GM13976 (cell line): ENCODE measurements around the gene PANX2.

Experiments
- DNase-seq: peaks from one replicate; pipeline ENCODE4 v3.0.0; 2012; ENCODE audit warnings: low spot score
- CTCF ChIP-seq: IDR thresholded peaks from 2 replicates; pipeline ENCODE4 v1.5.1; 2012; ENCODE audit warnings: borderline replicate concordance, mild to moderate bottlenecking; ENCODE audit not compliant: insufficient read depth; ENCODE audit errors: extremely low read depth, missing control alignments, control extremely low read depth
- in situ Hi-C: fragments of 300-500 bp; cut with MboI; formaldehyde crosslinking; loops from one replicate; pipeline ENCODE4 v1.12.0; 2022; ENCODE audit warnings: low sequenced_read_pairs, mixed read lengths, inconsistent platforms; ENCODE audit not compliant: unreplicated experiment

The PANX2 gene

GRCh38 chr22:50205781-50206569 is 35.4 kb downstream of the PANX2 start:
- in situ Hi-C loops: loop anchor here (10.0 kb wide), 1 partner anchor 51 kb away; no protein-coding TSS in a partner anchor
- no peak for TF ChIP-seq CTCF
- DNase-seq: no peak

DNA sequence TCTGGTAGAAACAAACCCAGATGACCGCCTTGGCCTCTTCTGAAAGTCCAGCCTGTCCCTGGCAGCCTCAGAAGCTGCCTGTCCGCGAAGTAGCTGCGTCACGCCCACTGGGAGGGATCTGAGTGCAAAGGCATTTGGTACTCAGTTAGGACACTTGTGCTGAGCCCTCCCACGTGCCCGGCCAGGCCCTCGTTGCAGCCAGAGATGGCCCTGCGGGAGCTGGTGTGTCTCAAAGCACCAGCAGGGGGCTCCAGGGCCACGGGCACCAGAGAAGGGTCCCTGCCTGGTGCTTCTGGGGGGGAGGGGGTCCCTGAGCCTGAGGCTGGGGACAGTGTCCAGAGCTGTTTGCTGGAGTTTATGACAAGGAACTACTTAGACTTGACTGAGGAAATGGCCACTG is 36.1 kb downstream of the PANX2 start:
- TF ChIP-seq CTCF: peak; percentile 24
- DNase-seq: no peak
- in situ Hi-C loops: loop anchor here (10.0 kb wide), 1 partner anchor 52 kb away; no protein-coding TSS in a partner anchor

DNA sequence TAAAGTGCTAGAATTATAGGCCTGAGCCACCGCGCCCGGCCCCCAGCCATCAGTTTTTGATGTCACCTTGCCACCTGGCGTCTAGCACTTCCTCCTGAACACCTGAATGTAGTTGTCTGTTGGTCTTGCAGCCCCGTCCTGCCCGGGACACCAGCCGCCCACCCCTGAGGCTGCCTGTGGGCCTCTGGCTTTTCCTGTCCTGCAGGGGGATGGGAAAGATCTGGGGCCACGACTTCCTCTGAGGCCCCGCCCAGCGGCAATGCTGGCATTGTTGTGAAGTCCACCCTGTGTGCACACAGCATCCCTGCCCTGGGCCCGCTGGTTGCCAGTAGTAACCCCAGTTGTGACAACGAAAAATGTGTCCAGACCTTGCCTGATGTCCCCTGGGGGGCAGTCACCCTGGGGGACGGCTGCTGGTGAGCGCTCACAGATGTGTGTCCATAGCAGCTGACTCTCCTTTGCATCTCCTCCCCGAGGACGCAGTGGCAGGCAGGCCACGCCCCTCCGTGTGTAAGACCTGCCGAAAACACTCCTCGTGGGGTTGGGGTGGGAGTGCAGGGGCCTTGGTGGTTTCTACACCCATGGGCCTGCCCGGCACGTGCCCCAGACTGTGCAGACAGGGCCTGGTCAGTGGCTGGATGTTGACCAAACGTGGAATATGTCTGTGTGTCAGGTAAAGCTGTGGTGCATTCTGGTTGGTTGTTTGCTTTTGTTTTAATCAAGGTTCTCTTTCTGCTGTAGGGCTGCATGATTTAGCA is 37.0 kb downstream of the PANX2 start:
- no peak for TF ChIP-seq CTCF
- no peak for DNase-seq
- in situ Hi-C loops: loop anchor here (10.0 kb wide), 1 partner anchor 53 kb away; no protein-coding TSS in a partner anchor

DNA sequence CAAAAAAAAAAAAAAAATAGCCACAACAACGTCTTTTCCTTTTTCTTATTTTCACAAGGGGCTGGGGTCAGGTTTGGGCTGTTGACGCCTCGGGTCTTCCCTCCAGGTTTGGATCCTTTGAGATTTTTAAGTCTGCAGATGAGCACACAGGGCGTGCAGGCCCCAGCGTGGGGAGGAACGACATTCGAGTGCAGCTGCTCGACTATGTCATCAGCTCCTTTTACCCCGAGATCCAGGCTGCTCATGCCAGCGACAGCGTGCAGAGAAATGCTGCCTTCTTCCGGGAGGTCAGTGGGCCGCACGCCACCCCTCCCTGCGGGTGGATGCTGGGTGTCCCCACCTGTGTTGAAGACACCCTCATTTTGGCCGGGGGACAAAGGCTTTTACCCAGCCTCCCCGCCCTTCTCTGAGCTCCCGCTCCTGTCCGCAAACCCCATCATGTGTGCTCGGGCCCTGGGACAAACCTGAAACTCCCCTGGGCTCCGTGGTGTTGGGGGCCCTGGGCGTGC is 38.0 kb downstream of the PANX2 start:
- no peak for TF ChIP-seq CTCF
- DNase-seq: no peak
- in situ Hi-C loops: loop anchor here (10.0 kb wide), 1 partner anchor 54 kb away; no protein-coding TSS in a partner anchor

GRCh38 chr22:50208939-50209892 is 38.7 kb downstream of the PANX2 start:
- in situ Hi-C loops: loop anchor here (10.0 kb wide), 1 partner anchor 54 kb away; no protein-coding TSS in a partner anchor
- no peak for TF ChIP-seq CTCF
- no peak for DNase-seq
